Keratinocyte (primary cell): Measurements from ENCODE around the gene ARMS2. TPM values are rescaled to one million over a fixed set of nuclear protein-coding genes. Genes with fewer than 3 reads are reported as not detected.
A peak's percentile ranks its signal among the peaks of the same experiment; 100 is the strongest.

Experiments
- DNase-seq: peaks from one replicate; pipeline ENCODE4 v3.0.0-alpha.2; 2011; ENCODE audit warnings: low read depth, missing footprints, low spot score
- FAIRE-seq: peaks from 2 replicates; lab custom pipeline; 2011; peaks lifted over from hg19 to GRCh38; lab: Jason Lieb, UNC
- H2AFZ ChIP-seq: 2 replicates; pipeline ENCODE4 v1.6.0; 2012; ENCODE audit warnings: low read length, control low read depth, inconsistent platforms; ENCODE audit not compliant: control insufficient read depth
- H3K27ac ChIP-seq: 2 replicates; pipeline ENCODE4 v1.5.1; 2011; ENCODE audit warnings: low read length; ENCODE audit not compliant: control insufficient read depth, insufficient read depth
- H3K27me3 ChIP-seq: 3 replicates; pipeline ENCODE4 v1.6.0; 2011; ENCODE audit warnings: low read length; ENCODE audit not compliant: control insufficient read depth, insufficient read depth; ENCODE audit errors: extremely low read depth
- H3K36me3 ChIP-seq, 2 experiments: 2 replicates in 1 of 2; 3 replicates in 1 of 2; pipeline ENCODE4 v1.5.1; 2011; ENCODE audit warnings: low read length in 2 of 2, mild to moderate bottlenecking in 1 of 2; ENCODE audit not compliant: control insufficient read depth in 2 of 2, insufficient read depth in 2 of 2; ENCODE audit errors: extremely low read depth in 1 of 2
- H3K4me1 ChIP-seq: 3 replicates; pipeline ENCODE4 v1.5.1; 2011; ENCODE audit warnings: low read length; ENCODE audit not compliant: control insufficient read depth, insufficient read depth; ENCODE audit errors: extremely low read depth
- H3K4me2 ChIP-seq: 3 replicates; pipeline ENCODE4 v1.6.0; 2011; ENCODE audit warnings: low read depth, low read length; ENCODE audit not compliant: control insufficient read depth, insufficient read depth; ENCODE audit errors: extremely low read depth
- H3K4me3 ChIP-seq, 3 experiments: fragments of 200-600 bp in 1 of 3; sonication (generic) in 1 of 3; 2 replicates in 2 of 3; 3 replicates in 1 of 3; pipeline ENCODE4 v1.5.1; 2011 to 2016; ENCODE audit warnings: low read length in 3 of 3, mild to moderate bottlenecking in 3 of 3, control low read depth in 2 of 3, inconsistent platforms in 1 of 3, low read depth in 1 of 3, mixed read lengths in 1 of 3, mixed run types in 1 of 3, moderate library complexity in 1 of 3; ENCODE audit not compliant: control insufficient read depth in 2 of 3, insufficient read depth in 2 of 3; ENCODE audit errors: extremely low read depth in 1 of 3
- H3K79me2 ChIP-seq: 2 replicates; pipeline ENCODE4 v1.6.0; 2012; ENCODE audit warnings: low read length; ENCODE audit not compliant: control insufficient read depth, insufficient read depth
- H3K9ac ChIP-seq: 3 replicates; pipeline ENCODE4 v1.6.0; 2011; ENCODE audit warnings: low read length; ENCODE audit not compliant: control insufficient read depth, insufficient read depth; ENCODE audit errors: extremely low read depth
- H3K9me1 ChIP-seq: 3 replicates; pipeline ENCODE4 v1.6.0; 2011; ENCODE audit warnings: low read length; ENCODE audit not compliant: control insufficient read depth, insufficient read depth; ENCODE audit errors: extremely low read depth
- H3K9me3 ChIP-seq: 2 replicates; pipeline ENCODE4 v1.5.1; 2012; ENCODE audit warnings: low read depth, low read length; ENCODE audit not compliant: control insufficient read depth
- H4K20me1 ChIP-seq: 3 replicates; pipeline ENCODE4 v1.6.0; 2011; ENCODE audit warnings: low read length; ENCODE audit not compliant: control insufficient read depth, insufficient read depth; ENCODE audit errors: extremely low read depth
- CTCF ChIP-seq, 3 experiments: IDR thresholded peaks in 1 of 3; conservative IDR thresholded peaks in 1 of 3; optimal IDR thresholded peaks in 1 of 3; 2 replicates in 2 of 3; 3 replicates in 1 of 3; pipeline versions ENCODE3 to v1.5.1; 2011; ENCODE audit warnings: low read length in 3 of 3, mild to moderate bottlenecking in 3 of 3, moderate library complexity in 2 of 3, control low read depth in 1 of 3, inconsistent platforms in 1 of 3; ENCODE audit not compliant: insufficient read depth in 2 of 3; ENCODE audit errors: extremely low read depth in 1 of 3
- EZH2 ChIP-seq: IDR thresholded peaks from one replicate; pipeline ENCODE4 v1.6.1; 2012; ENCODE audit warnings: inconsistent platforms, mild to moderate bottlenecking, low read length, moderate library complexity
- dilution Hi-C: fragments of 300-500 bp; cut with MboI; formaldehyde crosslinking; loops from one replicate; pipeline ENCODE4 v1.7.0; 2020; ENCODE audit warnings: low sequenced_read_pairs; ENCODE audit not compliant: extremely low pct_ligation_motif_present
- polyA plus RNA-seq, 5 experiments: library from polyadenylated mRNA; depleted of rRNA in 3 of 5; stranded (reverse) in 3 of 5; stranded (forward) in 1 of 5; unstranded in 1 of 5; fragments of >200 nt; gene quantifications; 1 replicate in 1 of 5; 2 replicates in 3 of 5; 3 replicates in 1 of 5; pipeline versions ENCODE4 v1.2.1 to v1.2.3, GENCODE V29; 2011 to 2012; ENCODE audit warnings: missing spikeins in 2 of 5, low read depth in 1 of 5, low replicate concordance in 1 of 5

Gene ARMS2
- polyA plus RNA-seq, 1 donor (not counting 4 experiments of a cell fraction or from before 2014, with no cell fraction given) = 0.08 TPM

GRCh38 chr10:122464586-122464985 lies 10.1 kb downstream of the ARMS2 start:
- no peak for TF ChIP-seq CTCF (optimal IDR thresholded peaks at IDR 0.05 in 1 of 3, IDR thresholded peaks at IDR 0.05 in 1 of 3, conservative IDR thresholded peaks at IDR 0.05 in 1 of 3; ENCODE audit: extremely low read depth in 1 of 3, insufficient read depth in 2 of 3, low read length in 3 of 3)
- TF ChIP-seq EZH2 = no peak
- Histone ChIP-seq H3K36me3 (peaks cover 3 to 19% of the 10 kb centered on the region in 2 experiments), H3K27ac (no peak overlapping the region), H3K9me3 (no peaks in the 10 kb centered on the region), H3K4me2 (peak overlapping the region; percentile 87), H3K27me3 (peaks cover 2% of the 10 kb centered on the region), H3K79me2 (peaks cover 66% of the 10 kb centered on the region), H3K4me1 (peaks cover 43% of the 10 kb centered on the region), H4K20me1 (peaks cover 6% of the 10 kb centered on the region), H3K4me3 (no peak overlapping the region), H3K9ac (no peak overlapping the region), H3K9me1 (no peaks in the 10 kb centered on the region), H2AFZ (no peak overlapping the region)
- DNase-seq (no peak), FAIRE-seq (no peak)
- dilution Hi-C loops = no loop called here

- FAIRE-seq = no peak
- peaks cover 51% of the 10 kb centered on the region for H3K4me1 ChIP-seq
- H3K9ac ChIP-seq = no peak overlapping the region
- H3K4me2 ChIP-seq = peak overlapping the region; percentile 7
- H3K79me2 ChIP-seq = peaks cover 74% of the 10 kb centered on the region
- H2AFZ ChIP-seq = no peak overlapping the region
- no peaks in the 10 kb centered on the region for H3K9me3 ChIP-seq
- H3K4me3 ChIP-seq = no peak overlapping the region
- no peaks in the 10 kb centered on the region for H3K9me1 ChIP-seq
- TF ChIP-seq EZH2 (no peak), CTCF (optimal IDR thresholded peaks at IDR 0.05 in 1 of 3, IDR thresholded peaks at IDR 0.05 in 1 of 3, conservative IDR thresholded peaks at IDR 0.05 in 1 of 3; ENCODE audit: extremely low read depth in 1 of 3, insufficient read depth in 2 of 3, low read length in 3 of 3) (no peak)
- H4K20me1 ChIP-seq = peaks cover 6% of the 10 kb centered on the region
- dilution Hi-C loops = no loop called here
- peaks cover 3 to 19% of the 10 kb centered on the region in 2 experiments for H3K36me3 ChIP-seq
- peaks cover 2% of the 10 kb centered on the region for H3K27me3 ChIP-seq
- no peak for DNase-seq
- H3K27ac ChIP-seq = no peak overlapping the region
Observed at GRCh38 chr10:122465401-122466040, 11.1 kb downstream of the ARMS2 start.
